Measurements from ENCODE around the gene EEF1AKMT1.

- TF ChIP-seq, protein P1, sequence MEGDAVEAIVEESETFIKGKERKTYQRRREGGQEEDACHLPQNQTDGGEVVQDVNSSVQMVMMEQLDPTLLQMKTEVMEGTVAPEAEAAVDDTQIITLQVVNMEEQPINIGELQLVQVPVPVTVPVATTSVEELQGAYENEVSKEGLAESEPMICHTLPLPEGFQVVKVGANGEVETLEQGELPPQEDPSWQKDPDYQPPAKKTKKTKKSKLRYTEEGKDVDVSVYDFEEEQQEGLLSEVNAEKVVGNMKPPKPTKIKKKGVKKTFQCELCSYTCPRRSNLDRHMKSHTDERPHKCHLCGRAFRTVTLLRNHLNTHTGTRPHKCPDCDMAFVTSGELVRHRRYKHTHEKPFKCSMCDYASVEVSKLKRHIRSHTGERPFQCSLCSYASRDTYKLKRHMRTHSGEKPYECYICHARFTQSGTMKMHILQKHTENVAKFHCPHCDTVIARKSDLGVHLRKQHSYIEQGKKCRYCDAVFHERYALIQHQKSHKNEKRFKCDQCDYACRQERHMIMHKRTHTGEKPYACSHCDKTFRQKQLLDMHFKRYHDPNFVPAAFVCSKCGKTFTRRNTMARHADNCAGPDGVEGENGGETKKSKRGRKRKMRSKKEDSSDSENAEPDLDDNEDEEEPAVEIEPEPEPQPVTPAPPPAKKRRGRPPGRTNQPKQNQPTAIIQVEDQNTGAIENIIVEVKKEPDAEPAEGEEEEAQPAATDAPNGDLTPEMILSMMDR (conservative IDR thresholded peaks at IDR 0.05) = no peak
- no peak for TF ChIP-seq ZFX (IDR thresholded peaks at IDR 0.05)
Observed at GRCh38 chr13:20708216-20708615, 65.5 kb downstream of the EEF1AKMT1 start.
